ENCODE data around the gene NIPA2.

The NIPA2 gene

GRCh38 chr15:22874966-22875365 is 36.5 kb downstream of the NIPA2 start:
- no peak for FAIRE-seq
- no peak for DNase-seq (ENCODE audit: low spot score)

- FAIRE-seq = no peak
- DNase-seq (ENCODE audit: low spot score) = no peak
Observed at GRCh38 chr15:22877117-22877516, 38.7 kb downstream of the NIPA2 start.

DNA sequence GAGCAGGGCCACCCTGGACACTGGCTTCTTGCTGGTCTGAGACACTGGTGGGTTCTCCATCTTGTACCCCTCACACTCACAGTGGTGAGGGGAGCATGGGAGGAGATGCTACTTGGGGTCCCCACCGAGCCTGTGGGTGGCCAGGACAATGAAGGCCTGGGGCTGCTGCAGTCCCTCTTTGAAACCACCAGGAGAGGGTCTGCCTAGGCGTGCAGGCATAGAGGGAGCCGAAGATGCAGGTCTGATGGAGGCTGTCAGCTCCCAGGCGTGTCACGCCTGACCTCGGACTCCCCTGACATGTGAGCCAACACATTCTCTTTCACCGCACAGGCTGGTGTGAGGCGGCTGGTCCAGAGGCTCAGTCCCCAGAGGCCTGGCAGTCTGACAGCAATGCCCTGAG is 39.1 kb downstream of the NIPA2 start:
- DNase-seq (ENCODE audit: low spot score) = no peak
- FAIRE-seq = no peak

DNA sequence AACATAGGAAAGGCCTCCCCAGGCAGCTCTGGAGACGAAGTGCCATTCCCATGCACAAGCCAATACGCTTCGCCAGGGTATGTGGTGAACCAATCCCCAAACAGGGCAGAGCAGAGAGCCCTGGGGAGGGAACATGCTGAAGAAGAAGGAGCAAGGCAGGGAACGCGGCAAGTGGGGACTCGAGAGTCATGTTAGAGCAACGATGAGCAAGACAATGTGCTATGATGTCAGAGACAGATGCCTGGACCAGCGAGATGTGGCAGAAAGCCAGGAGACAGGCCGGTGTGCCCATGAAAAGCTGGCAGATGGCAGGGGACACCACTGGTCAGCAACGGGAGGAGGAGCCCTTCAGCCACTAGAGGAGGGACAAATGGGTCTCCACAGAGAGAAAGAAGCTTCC is 39.6 kb downstream of the NIPA2 start:
- FAIRE-seq (no peak), DNase-seq (ENCODE audit: low spot score) (no peak)

- DNase-seq (ENCODE audit: low spot score) (no peak), FAIRE-seq (no peak)
Observed at GRCh38 chr15:22880068-22880980, 41.9 kb downstream of the NIPA2 start.

DNA sequence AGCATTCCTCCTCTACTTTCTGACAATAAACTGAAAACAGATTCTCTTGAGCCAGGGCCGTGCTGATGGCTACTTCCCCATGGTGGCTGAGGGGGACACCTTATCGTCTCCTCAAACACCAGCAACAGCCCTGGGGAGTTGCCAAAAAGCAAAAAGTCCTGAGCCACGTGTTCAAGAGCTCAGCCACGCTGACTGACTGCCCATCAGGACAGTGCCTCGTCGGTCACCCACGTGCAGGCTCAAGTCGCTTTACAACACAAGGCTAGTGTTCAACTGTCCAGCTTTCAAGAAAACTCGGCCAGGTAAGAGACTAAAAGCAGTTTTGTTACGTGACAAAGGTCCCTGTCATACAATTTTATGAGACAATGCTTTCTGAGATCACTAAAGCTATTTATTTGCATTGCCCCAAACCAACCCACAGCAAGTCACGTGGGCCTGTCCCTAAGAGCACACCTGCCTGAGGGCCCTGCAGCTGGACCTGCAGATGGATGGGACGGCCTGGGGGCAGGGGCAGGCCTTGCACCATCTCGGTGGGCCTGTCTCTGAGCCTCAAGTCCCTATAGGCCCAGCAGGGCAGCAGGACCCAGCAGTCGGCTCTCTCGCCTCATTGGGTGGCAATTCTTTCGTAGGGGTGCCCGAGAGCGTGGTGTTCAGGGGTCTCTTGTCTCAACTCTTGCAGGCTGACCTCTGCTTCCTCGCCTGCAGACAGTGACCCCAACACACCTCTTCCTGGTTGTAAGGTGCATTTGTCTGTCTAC is 42.7 kb downstream of the NIPA2 start:
- DNase-seq (ENCODE audit: low spot score) (no peak), FAIRE-seq (no peak)

- FAIRE-seq (no peak), DNase-seq (ENCODE audit: low spot score) (no peak)
Observed at GRCh38 chr15:22881739-22882440, 43.4 kb downstream of the NIPA2 start.

DNA sequence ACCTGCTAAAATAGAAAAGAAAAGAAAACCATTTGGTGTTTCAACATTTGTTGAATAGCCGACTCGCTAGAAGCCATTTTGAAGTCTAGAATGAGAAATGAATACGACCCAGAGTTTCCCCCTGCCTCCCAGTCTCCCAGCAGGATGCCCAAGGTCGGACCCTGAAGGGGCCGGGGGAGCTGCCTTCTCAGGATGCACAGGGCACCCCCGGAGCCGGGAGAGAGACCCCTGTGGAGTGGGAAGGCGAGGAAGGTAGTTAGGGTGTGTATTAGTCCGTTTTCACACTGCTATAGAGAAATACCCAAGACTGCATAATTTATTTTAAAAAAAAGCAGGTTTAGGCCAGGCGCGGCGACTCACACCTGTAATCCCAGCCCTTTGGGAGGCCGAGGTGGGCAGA is 44.7 kb downstream of the NIPA2 start:
- FAIRE-seq = no peak
- no peak for DNase-seq (ENCODE audit: low spot score)

DNA sequence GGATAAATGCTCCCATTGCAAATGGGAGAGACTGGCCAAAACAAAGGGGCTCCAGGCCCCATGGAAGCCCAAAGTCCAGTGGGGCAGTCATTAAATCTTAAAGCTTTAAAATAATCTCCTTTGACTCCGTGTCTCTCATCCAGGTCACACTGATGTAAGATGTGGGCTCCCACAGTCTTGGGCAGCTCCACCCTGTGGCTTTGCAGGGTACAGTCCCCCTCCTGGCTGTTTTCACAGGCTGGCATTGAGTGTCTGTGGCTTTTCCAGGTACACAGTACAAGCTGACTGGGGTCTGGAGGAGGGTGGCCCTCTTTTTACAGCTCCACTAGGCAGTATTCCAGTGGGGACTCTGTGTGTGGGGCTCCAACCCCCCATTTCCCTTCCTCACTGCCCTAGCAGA is 45.9 kb downstream of the NIPA2 start:
- DNase-seq (ENCODE audit: low spot score) (no peak), FAIRE-seq (no peak)

GRCh38 chr15:22885120-22885519 is 46.7 kb downstream of the NIPA2 start:
- no peak for DNase-seq (ENCODE audit: low spot score)
- no peak for FAIRE-seq

DNA sequence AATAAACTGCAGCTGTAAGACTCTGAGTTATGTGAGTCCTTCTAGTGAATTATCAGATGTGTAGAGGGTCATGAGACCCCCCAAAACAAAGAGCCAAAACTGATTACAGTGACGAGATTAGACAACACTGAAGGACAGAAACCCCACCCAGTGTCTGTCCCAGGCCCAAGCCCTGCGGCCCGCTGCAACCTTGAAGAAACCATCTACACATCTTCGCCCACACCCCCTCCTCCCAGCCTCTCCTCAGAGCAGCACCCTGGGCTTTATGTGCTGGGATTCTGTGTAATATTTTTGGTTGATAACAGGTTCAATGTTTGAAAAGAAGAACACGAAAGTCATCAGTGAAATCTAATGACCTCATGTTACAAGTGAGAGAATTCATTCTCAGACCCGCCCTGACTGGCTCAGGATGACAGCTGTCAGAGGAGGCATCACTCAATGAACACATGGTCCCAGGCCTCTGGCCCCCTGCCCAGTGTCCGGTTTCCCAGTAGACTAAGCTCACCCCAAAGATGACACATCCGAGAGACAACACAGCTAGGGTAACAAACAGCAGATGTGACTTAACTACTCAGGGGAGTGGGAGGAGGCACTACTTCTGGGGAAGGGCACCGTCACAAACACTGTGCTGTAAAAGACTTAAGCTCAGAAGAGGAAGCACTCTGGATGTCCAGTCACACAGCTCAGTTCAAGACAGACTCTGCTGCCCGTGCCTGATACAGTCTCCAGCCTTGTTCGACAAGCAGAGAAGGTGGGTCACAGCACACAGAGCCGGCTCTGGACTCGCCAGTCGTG is 48.9 kb downstream of the NIPA2 start:
- DNase-seq (ENCODE audit: low spot score) = no peak
- FAIRE-seq = no peak

GRCh38 chr15:22888120-22888859 is 49.8 kb downstream of the NIPA2 start:
- FAIRE-seq (no peak), DNase-seq (ENCODE audit: low spot score) (peak; percentile 68)

- DNase-seq (ENCODE audit: low spot score) (no peak), FAIRE-seq (no peak)
Observed at GRCh38 chr15:22889146-22889818, 50.8 kb downstream of the NIPA2 start.

- no peak for DNase-seq (ENCODE audit: low spot score)
- FAIRE-seq = no peak
Observed at GRCh38 chr15:22890296-22890695, 51.8 kb downstream of the NIPA2 start.

- DNase-seq (ENCODE audit: low spot score) (no peak), FAIRE-seq (no peak)
Observed at GRCh38 chr15:22891426-22892210, 53.2 kb downstream of the NIPA2 start.

DNA sequence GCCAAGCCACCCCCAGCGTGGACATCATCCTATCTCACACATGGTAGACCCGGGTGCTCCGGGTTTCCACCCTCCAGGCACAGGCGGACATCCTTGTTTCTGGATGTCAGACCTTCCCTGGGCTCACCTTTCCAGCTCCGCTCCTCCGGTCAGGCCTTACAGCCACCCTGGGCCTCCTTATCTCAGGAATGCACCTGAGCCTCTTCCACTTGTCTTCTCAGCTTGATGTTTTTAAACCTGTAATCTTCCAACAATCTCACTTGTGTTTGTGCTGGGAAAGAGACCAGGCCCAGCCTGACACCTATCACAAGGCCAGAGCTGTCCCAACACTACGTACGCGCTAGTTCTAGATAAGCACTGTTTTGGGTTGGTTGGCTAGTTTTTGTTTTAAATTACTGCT is 53.9 kb downstream of the NIPA2 start:
- DNase-seq (ENCODE audit: low spot score) = no peak
- FAIRE-seq = no peak

DNA sequence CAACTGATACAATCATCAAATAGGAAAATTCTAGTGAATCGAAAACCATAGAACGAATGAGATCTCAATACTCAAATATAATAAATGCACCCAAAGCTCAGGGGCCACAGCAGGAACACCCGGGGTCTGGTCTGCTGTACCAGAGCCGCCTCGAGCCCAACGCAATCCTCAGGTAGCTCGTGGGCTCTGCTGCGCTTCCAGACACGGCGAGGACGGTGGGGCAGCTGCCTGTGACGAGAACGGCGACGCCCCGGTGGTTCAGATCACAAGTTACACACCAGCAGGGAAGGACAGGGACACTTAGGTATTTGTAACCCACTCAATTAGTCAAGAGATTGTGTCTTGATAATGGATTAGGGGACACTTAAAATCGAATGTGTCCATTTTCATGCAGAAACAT is 54.6 kb downstream of the NIPA2 start:
- no peak for DNase-seq (ENCODE audit: low spot score)
- no peak for FAIRE-seq

- DNase-seq (ENCODE audit: low spot score) (no peak), FAIRE-seq (no peak)
Observed at GRCh38 chr15:22893881-22894280, 55.4 kb downstream of the NIPA2 start.

All from RCC 7860 (cell line).